IMR-90 (cell line): ENCODE data around the gene SPATA31E1. TPM values are rescaled to one million over a fixed set of nuclear protein-coding genes. Genes with fewer than 3 reads are reported as not detected.

Source experiments
- ATAC-seq: fragments of 200-7000 bp; cut with Tn5 transposase; 2 replicates; pipeline ENCODE4 v1.9.1; 2020; ENCODE audit warnings: low read depth, mild to moderate bottlenecking, moderate library complexity
- BruUV-seq: library from RNA; stranded (reverse); fragments of 400-500 nt; replicated peaks from 2 replicates; lab custom pipeline; 2021; lab: Mats Ljungman, UMichigan
- CTCF ChIA-PET: fragments of 300-600 bp; formaldehyde crosslinking; extraction: SDS; loops from one replicate; lab custom pipeline; 2021; ENCODE audit warnings: antibody characterized with exemption; lab: Yijun Ruan, JAX
- POLR2A ChIA-PET: fragments of 300-600 bp; sonication (Branson Sonifier 250); formaldehyde crosslinking; loops from one replicate; lab custom pipeline; 2022; ENCODE audit warnings: antibody characterized with exemption; ENCODE audit not compliant: unreplicated experiment; lab: Charles Lee
- DNase-seq: peaks from one replicate; pipeline ENCODE4 v3.0.0; 2013
- H2AFZ ChIP-seq: replicated peaks from 2 replicates; pipeline ENCODE3; 2013; ENCODE audit warnings: low read length, mild to moderate bottlenecking; ENCODE audit not compliant: poor library complexity
- H2AK5ac ChIP-seq: 2 replicates; pipeline ENCODE4 v1.6.1; 2013; ENCODE audit warnings: low read depth, low read length, inconsistent platforms
- H2AK9ac ChIP-seq: replicated peaks from 2 replicates; pipeline ENCODE3; 2013; ENCODE audit warnings: mild to moderate bottlenecking, low read depth, low read length, moderate library complexity; ENCODE audit not compliant: poor library complexity
- H2BK120ac ChIP-seq: 2 replicates; pipeline ENCODE4 v1.6.1; 2013; ENCODE audit warnings: low read depth, low read length, inconsistent platforms
- H2BK15ac ChIP-seq: 3 replicates; pipeline ENCODE4 v1.6.1; 2013; ENCODE audit warnings: low read depth, low read length, inconsistent platforms
- H2BK20ac ChIP-seq: 2 replicates; pipeline ENCODE4 v1.6.1; 2013; ENCODE audit warnings: low read depth, mild to moderate bottlenecking, inconsistent platforms, low read length, moderate library complexity
- H2BK5ac ChIP-seq: 2 replicates; pipeline ENCODE4 v1.6.1; 2013; ENCODE audit warnings: mild to moderate bottlenecking, low read depth, low read length, inconsistent platforms; ENCODE audit not compliant: poor library complexity, severe bottlenecking
- H3K14ac ChIP-seq: replicated peaks from 2 replicates; pipeline ENCODE4 v1.6.1; 2013; ENCODE audit warnings: low read depth, low read length, inconsistent platforms
- H3K18ac ChIP-seq: 2 replicates; pipeline ENCODE4 v1.6.1; 2013; ENCODE audit warnings: low read depth, low read length, control low read depth
- H3K23ac ChIP-seq: 2 replicates; pipeline ENCODE4 v1.6.1; 2013; ENCODE audit warnings: low read depth, low read length, inconsistent platforms
- H3K27ac ChIP-seq: 2 replicates; pipeline ENCODE4 v1.5.1; 2013; ENCODE audit warnings: mild to moderate bottlenecking, control low read depth, low read length; ENCODE audit not compliant: insufficient read depth
- H3K27me3 ChIP-seq: 2 replicates; pipeline ENCODE4 v1.6.1; 2013; ENCODE audit warnings: low read length; ENCODE audit not compliant: control insufficient read depth, insufficient read depth
- H3K36me3 ChIP-seq: 2 replicates; pipeline ENCODE4 v1.6.1; 2013; ENCODE audit warnings: low read length, mixed read lengths; ENCODE audit not compliant: control insufficient read depth, insufficient read depth
- H3K4ac ChIP-seq: 2 replicates; pipeline ENCODE4 v1.6.1; 2013; ENCODE audit warnings: low read depth, low read length, inconsistent platforms
- H3K4me1 ChIP-seq: 2 replicates; pipeline ENCODE4 v1.6.1; 2013; ENCODE audit warnings: low read length, mixed read lengths; ENCODE audit not compliant: control insufficient read depth, insufficient read depth
- H3K4me2 ChIP-seq: 2 replicates; pipeline ENCODE4 v1.6.1; 2013; ENCODE audit warnings: low read depth, mild to moderate bottlenecking, control low read depth, low read length, moderate library complexity
- H3K4me3 ChIP-seq: 2 replicates; pipeline ENCODE4 v1.5.1; 2013; ENCODE audit warnings: low read depth, mild to moderate bottlenecking, control low read depth, low read length, moderate library complexity; ENCODE audit not compliant: insufficient read depth
- H3K56ac ChIP-seq: 2 replicates; pipeline ENCODE4 v1.6.1; 2013; ENCODE audit warnings: low read length, inconsistent platforms; ENCODE audit not compliant: insufficient read depth; ENCODE audit errors: extremely low read depth
- H3K79me1 ChIP-seq, 2 experiments: 2 replicates each; pipeline ENCODE4 v1.6.1; 2013; ENCODE audit warnings: low read length in 2 of 2, inconsistent platforms in 1 of 2, low read depth in 1 of 2
- H3K9ac ChIP-seq: 2 replicates; pipeline ENCODE4 v1.6.1; 2013; ENCODE audit warnings: low read depth, low read length, control low read depth
- H3K9me1 ChIP-seq: 2 replicates; pipeline ENCODE4 v1.6.1; 2013; ENCODE audit warnings: low read length, inconsistent platforms; ENCODE audit not compliant: insufficient read depth
- H3K9me3 ChIP-seq: 2 replicates; pipeline ENCODE4 v1.6.1; 2013; ENCODE audit warnings: low read length; ENCODE audit not compliant: control insufficient read depth, insufficient read depth
- H4K20me1 ChIP-seq: 2 replicates; pipeline ENCODE4 v1.6.1; 2013; ENCODE audit warnings: low read length, inconsistent platforms; ENCODE audit not compliant: insufficient read depth
- H4K5ac ChIP-seq: 2 replicates; pipeline ENCODE4 v1.6.1; 2013; ENCODE audit warnings: mild to moderate bottlenecking, low read depth, low read length, control low read depth
- H4K8ac ChIP-seq, 2 experiments: 2 replicates each; pipeline ENCODE4 v1.6.1; 2013; ENCODE audit warnings: low read depth in 2 of 2, low read length in 2 of 2, control low read depth in 1 of 2, inconsistent platforms in 1 of 2
- H4K91ac ChIP-seq: 2 replicates; pipeline ENCODE4 v1.6.1; 2013; ENCODE audit warnings: low read depth, low read length, inconsistent platforms; ENCODE audit not compliant: insufficient read depth
- CEBPB ChIP-seq: IDR thresholded peaks from 2 replicates; pipeline ENCODE4 v1.6.1; 2012; ENCODE audit warnings: low read depth, low read length, improper control_type of control experiment
- FOS ChIP-seq: fragments of 150-350 bp; IDR thresholded peaks from 2 replicates; pipeline ENCODE4 v1.6.1; 2016; ENCODE audit warnings: low read depth, low read length
- MAZ ChIP-seq: IDR thresholded peaks from 2 replicates; pipeline ENCODE4 v1.6.1; 2012; ENCODE audit warnings: low read depth, mild to moderate bottlenecking, low read length, improper control_type of control experiment, moderate library complexity, borderline replicate concordance
- NFE2L2 ChIP-seq: fragments of 150-350 bp; IDR thresholded peaks from 2 replicates; pipeline ENCODE4 v1.6.1; 2016; ENCODE audit warnings: low read depth, mild to moderate bottlenecking, low read length
- RCOR1 ChIP-seq: IDR thresholded peaks from 2 replicates; pipeline ENCODE4 v1.6.1; 2012; ENCODE audit warnings: mild to moderate bottlenecking, low read length, improper control_type of control experiment; ENCODE audit not compliant: insufficient replicate concordance
- RFX5 ChIP-seq: IDR thresholded peaks from 2 replicates; pipeline ENCODE4 v1.8.0; 2012; ENCODE audit warnings: low read depth, mild to moderate bottlenecking, low read length, moderate library complexity
- SMC3 ChIP-seq: fragments of 150-350 bp; IDR thresholded peaks from 2 replicates; pipeline ENCODE4 v1.6.1; 2016; ENCODE audit warnings: low read depth, mild to moderate bottlenecking, antibody characterized with exemption, low read length, moderate library complexity
- USF2 ChIP-seq: fragments of 150-350 bp; IDR thresholded peaks from 2 replicates; pipeline ENCODE4 v1.6.1; 2017; ENCODE audit warnings: mild to moderate bottlenecking, antibody characterized with exemption, low read length, low read depth
- WGBS, 2 experiments: methylation state at CpG; one replicate each; pipeline versions ENCODE4 v1.1.5 to v1.1.7; 2013; ENCODE audit warnings: missing lambda C conversion rate in 2 of 2; ENCODE audit not compliant: insufficient read length in 1 of 2; ENCODE audit errors: extremely low coverage in 2 of 2; 5-methylcytosine and 5-hydroxymethylcytosine counted together
- dilution Hi-C: fragments of 300-500 bp; cut with HindIII; formaldehyde crosslinking; loops from one replicate; pipeline ENCODE4 v1.14.3; 2018; ENCODE audit warnings: low sequenced_read_pairs; ENCODE audit not compliant: unreplicated experiment
- in situ Hi-C: fragments of 300-500 bp; cut with MboI; formaldehyde crosslinking; loops from 3 replicates; pipeline ENCODE4 v1.14.3; 2019; ENCODE audit warnings: low sequenced_read_pairs, inconsistent platforms, mixed read lengths
- intact Hi-C: fragments of 100-400 bp; cut with micrococcal nuclease; formaldehyde crosslinking; loops from 2 replicates; pipeline ENCODE4 v1.10.0; 2022
- polyA plus RNA-seq, 3 experiments: library from polyadenylated mRNA; depleted of rRNA; stranded (reverse); fragments of >200 nt; gene quantifications; 2 replicates each; pipeline ENCODE4 v1.2.3, GENCODE V29; 2012; ENCODE audit warnings: low replicate concordance in 1 of 3
- total RNA-seq: library from RNA; depleted of rRNA; stranded (reverse); fragments of >200 nt; gene quantifications from 2 replicates; pipeline ENCODE4 v1.2.3, GENCODE V29; 2012

Gene SPATA31E1
- total and polyA plus RNA-seq, 2 of the 4 experiments (the other 2 are of a cell fraction) = 0.03 TPM; not detected in 1

DNA sequence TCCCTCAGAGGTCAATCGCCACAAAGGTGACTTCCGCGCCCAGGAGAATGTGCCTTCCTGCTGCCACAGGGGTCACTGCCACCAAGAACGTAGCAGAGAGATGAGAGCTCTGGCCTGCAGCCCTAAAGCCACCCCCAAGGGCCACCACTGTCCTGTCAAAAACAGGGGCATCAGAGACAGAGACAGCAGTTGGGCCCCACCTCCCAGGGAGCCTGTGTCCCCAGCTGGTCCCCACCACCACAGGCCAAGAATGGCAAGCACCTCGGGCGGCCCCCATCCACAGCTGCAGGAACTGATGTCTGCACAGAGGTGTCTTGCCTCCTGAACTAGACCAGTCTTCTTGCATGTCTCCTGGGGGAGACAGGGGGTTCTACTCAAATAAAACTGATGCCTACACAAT lies 5.8 kb downstream of the SPATA31E1 start:
- no peaks in the 10 kb centered on the region for H3K36me3 ChIP-seq

More for the DNA sequence above, 5.8 kb downstream of the SPATA31E1 start:
- H2BK20ac ChIP-seq = no peak overlapping the region
- no peak overlapping the region for H3K23ac ChIP-seq
- WGBS, 2 experiments = no CpG with 5 or more reads among the region's 6 CpGs
- H3K4me2 ChIP-seq = no peak overlapping the region
- no peaks in the 10 kb centered on the region for H4K20me1 ChIP-seq
- intact Hi-C loops (no loop called here), dilution Hi-C loops (no loop called here), in situ Hi-C loops (no loop called here)
- H3K9me3 ChIP-seq = no peaks in the 10 kb centered on the region
- H3K9ac ChIP-seq = no peak overlapping the region
- no peak overlapping the region for H4K8ac ChIP-seq
- no peak overlapping the region for H2AK9ac ChIP-seq
- no peak overlapping the region for H3K27ac ChIP-seq
- H2AK5ac ChIP-seq = no peak overlapping the region
- no TSS peak for BruUV-seq
- no peaks in the 10 kb centered on the region for H3K79me1 ChIP-seq
- H2AFZ ChIP-seq = peak overlapping the region; percentile 32
- H2BK5ac ChIP-seq = no peak overlapping the region
- H3K4me1 ChIP-seq = peaks cover 2% of the 10 kb centered on the region; the same call in 1 of the 2 replicates
- H4K91ac ChIP-seq = no peak overlapping the region
- H3K27me3 ChIP-seq = no peaks in the 10 kb centered on the region
- H3K18ac ChIP-seq = no peak overlapping the region
- POLR2A ChIA-PET = no interaction called here
- no peak overlapping the region for H3K56ac ChIP-seq
- no peak overlapping the region for H3K4ac ChIP-seq
- H2BK120ac ChIP-seq = no peak overlapping the region
- H3K9me1 ChIP-seq = no peaks in the 10 kb centered on the region
- no peak overlapping the region for H4K5ac ChIP-seq
- no peak overlapping the region for H3K4me3 ChIP-seq
- CTCF ChIA-PET = no interaction called here
- DNase-seq (no peak), ATAC-seq (no peak)
- no peak for TF ChIP-seq FOS
- no peak for TF ChIP-seq MAZ
- TF ChIP-seq RFX5 = no peak
- no peak for TF ChIP-seq SMC3
- TF ChIP-seq CEBPB = no peak
- TF ChIP-seq NFE2L2 = no peak
- TF ChIP-seq RCOR1 = no peak
- TF ChIP-seq USF2 = no peak
- H3K14ac ChIP-seq = no peak overlapping the region
- H2BK15ac ChIP-seq = no peak overlapping the region
